Esophagus squamous epithelium (tissue), 5 donors: Measurements from ENCODE around the gene ASB18. TPM values are rescaled to one million over a fixed set of nuclear protein-coding genes. Genes with fewer than 3 reads are reported as not detected.

Source experiments
- DNase-seq: peaks from one replicate; lab custom pipeline; 2025; lab: John Stamatoyannopoulos, UW
- H3K27ac ChIP-seq, 4 donors: fragments of 200-600 bp; sonication (generic); one replicate each; pipeline ENCODE4 v1.5.1; 2016 to 2019; ENCODE audit warnings: mild to moderate bottlenecking in 1 of 4
- H3K27me3 ChIP-seq, 4 donors: fragments of 200-600 bp; sonication (generic); 1 replicate in 3 of 4; 2 replicates in 1 of 4; pipeline versions ENCODE4 v1.5.1 to v1.6.0; 2017 to 2021; ENCODE audit warnings: antibody characterized with exemption in 1 of 4
- H3K36me3 ChIP-seq, 3 donors: fragments of 200-600 bp; sonication (generic); one replicate each; pipeline ENCODE4 v1.5.1; 2016 to 2019
- H3K4me1 ChIP-seq, 3 donors: fragments of 200-600 bp; sonication (generic); one replicate each; pipeline ENCODE4 v1.5.1; 2017 to 2019
- H3K4me3 ChIP-seq, 4 donors: fragments of 200-600 bp; sonication (generic); 1 replicate in 3 of 4; 2 replicates in 1 of 4; pipeline ENCODE4 v1.5.1; 2016 to 2019; ENCODE audit warnings: mild to moderate bottlenecking in 2 of 4, moderate library complexity in 1 of 4
- H3K9me3 ChIP-seq, 3 donors: fragments of 200-600 bp; sonication (generic); one replicate each; pipeline ENCODE4 v1.5.1; 2016 to 2019
- CTCF ChIP-seq, 6 experiments: fragments of 450-650 bp in 4 of 6; fragments of 200-600 bp in 2 of 6; sonication (generic) in 2 of 6; IDR thresholded peaks; one replicate each; pipeline ENCODE4 v1.5.1; 2016 to 2019; ENCODE audit warnings: antibody characterized with exemption in 6 of 6, mild to moderate bottlenecking in 4 of 6, moderate library complexity in 4 of 6
- POLR2A ChIP-seq, 4 donors: fragments of 450-650 bp; IDR thresholded peaks; one replicate each; pipeline ENCODE4 v1.6.1; 2017; ENCODE audit warnings: antibody characterized with exemption in 4 of 4, mild to moderate bottlenecking in 4 of 4, moderate library complexity in 3 of 4
- WGBS, 2 donors: methylation state at CpG; one replicate each; pipeline ENCODE4 v1.1.5; 2018; 5-methylcytosine and 5-hydroxymethylcytosine counted together
- intact Hi-C: fragments of 100-400 bp; cut with DNase I; formaldehyde crosslinking; loops from one replicate; pipeline ENCODE4 v1.15.0; 2022
- total RNA-seq, 4 donors: library from RNA; depleted of rRNA; stranded (reverse); fragments of >200 nt; gene quantifications; one replicate each; pipeline ENCODE4 v1.1.0, GENCODE V29; 2016
- donor health status: DM: yes; HTN: yes; CAD: no.

The ASB18 gene
- total RNA-seq = not detected

GRCh38 chr2:236264256-236264655 lies at the start of gene ASB18:
TSS of gene ASB18 (minus strand) at chr2:236264406. CDS start at chr2:236264345, 61 bp downstream.
- no peak for TF ChIP-seq CTCF (IDR thresholded peaks at IDR 0.05)
- no peak for TF ChIP-seq POLR2A (IDR thresholded peaks at IDR 0.05)
- no peaks in the 10 kb centered on the region for H3K4me1 ChIP-seq
- H3K36me3 ChIP-seq = no peaks in the 10 kb centered on the region
- WGBS, 2 donors = 49 to 54% methylated on average over 7 to 8 of the region's 8 CpGs
- H3K4me3 ChIP-seq = no peak within 1 kb of the TSS
- intact Hi-C loops = no loop called here
- peaks cover 0 to under 1% (median 0%) of the 10 kb centered on the region in 3 donors for H3K9me3 ChIP-seq
- no peak within 1 kb of the TSS for H3K27ac ChIP-seq
- no peak for DNase-seq
- peaks cover 0 to 48% (median 0%) of the 10 kb centered on the region in 4 donors for H3K27me3 ChIP-seq

- Histone ChIP-seq H3K9me3 (peaks cover 0 to 8% (median 0%) of the 10 kb centered on the region in 3 donors), H3K4me3 (no peak overlapping the region), H3K36me3 (no peaks in the 10 kb centered on the region), H3K27ac (no peak overlapping the region), H3K27me3 (peaks cover 0 to 4% (median 0%) of the 10 kb centered on the region in 4 donors), H3K4me1 (no peaks in the 10 kb centered on the region)
- intact Hi-C loops = no loop called here
- DNase-seq = no peak
- 75 to 80% methylated on average over 2 of the region's 3 CpGs for WGBS, 2 donors
- no peak for TF ChIP-seq CTCF (IDR thresholded peaks at IDR 0.05)
- TF ChIP-seq POLR2A (IDR thresholded peaks at IDR 0.05) = no peak
Observed at GRCh38 chr2:236311286-236311685, 47.1 kb upstream of the ASB18 start.

- Histone ChIP-seq H3K4me1 (no peaks in the 10 kb centered on the region), H3K36me3 (no peaks in the 10 kb centered on the region), H3K9me3 (peaks cover 0 to 8% (median 0%) of the 10 kb centered on the region in 3 donors), H3K4me3 (no peak overlapping the region), H3K27me3 (peaks cover 0 to 4% (median 0%) of the 10 kb centered on the region in 4 donors), H3K27ac (no peak overlapping the region)
- no peak for DNase-seq
- 29 to 41% methylated on average over 5 to 6 of the region's 9 CpGs for WGBS, 2 donors
- TF ChIP-seq CTCF (IDR thresholded peaks at IDR 0.05) (peak in 3 of 6 experiments; percentile 15 to 46 (median 17)), POLR2A (IDR thresholded peaks at IDR 0.05) (no peak)
- intact Hi-C loops = no loop called here
Observed at GRCh38 chr2:236309669-236310029, 45.4 kb upstream of the ASB18 start.

- intact Hi-C loops = no loop called here
- Histone ChIP-seq H3K9me3 (peaks cover 0 to 8% (median 0%) of the 10 kb centered on the region in 3 donors), H3K36me3 (no peaks in the 10 kb centered on the region), H3K27ac (no peak overlapping the region), H3K27me3 (peaks cover 0 to 4% (median 0%) of the 10 kb centered on the region in 4 donors), H3K4me1 (no peaks in the 10 kb centered on the region), H3K4me3 (no peak overlapping the region)
- 50 to 72% methylated on average over 11 to 19 of the region's 19 CpGs for WGBS, 2 donors
- TF ChIP-seq POLR2A (IDR thresholded peaks at IDR 0.05) = no peak
- no peak for TF ChIP-seq CTCF (IDR thresholded peaks at IDR 0.05)
- DNase-seq = no peak
Observed at GRCh38 chr2:236308855-236309668, 44.9 kb upstream of the ASB18 start.

GRCh38 chr2:236307641-236308040 lies 43.4 kb upstream of the ASB18 start:
- intact Hi-C loops = no loop called here
- H3K27me3 ChIP-seq = peaks cover 0 to 4% (median 0%) of the 10 kb centered on the region in 4 donors
- H3K4me3 ChIP-seq = no peak overlapping the region
- peaks cover 0 to 3% (median 0%) of the 10 kb centered on the region in 3 donors for H3K9me3 ChIP-seq
- no peaks in the 10 kb centered on the region for H3K36me3 ChIP-seq
- WGBS, 2 donors = 79 to 80% methylated on average over 9 to 12 of the region's 12 CpGs
- TF ChIP-seq CTCF (IDR thresholded peaks at IDR 0.05) (no peak), POLR2A (IDR thresholded peaks at IDR 0.05) (no peak)
- no peak overlapping the region for H3K27ac ChIP-seq
- DNase-seq = no peak
- no peaks in the 10 kb centered on the region for H3K4me1 ChIP-seq
